ENCODE measurements around the gene DUSP2.

Gene DUSP2

GRCh38 chr2:96184989-96185388 lies 39.7 kb upstream of the DUSP2 start:
- POLR2A ChIA-PET (ENCODE audit: low non-redundant PET): no interaction called here
- H3K27ac ChIP-seq: no peak overlapping the region
- DNase-seq (ENCODE audit: low spot score): no peak
- TF ChIP-seq CTCF (conservative IDR thresholded peaks at IDR 0.05; ENCODE audit: low read depth): no peak
- CTCF ChIA-PET: interaction anchor here (0.6 kb wide), 1 partner anchor 75 kb away, joined by 3 read pairs; no protein-coding TSS in a partner anchor

DNA sequence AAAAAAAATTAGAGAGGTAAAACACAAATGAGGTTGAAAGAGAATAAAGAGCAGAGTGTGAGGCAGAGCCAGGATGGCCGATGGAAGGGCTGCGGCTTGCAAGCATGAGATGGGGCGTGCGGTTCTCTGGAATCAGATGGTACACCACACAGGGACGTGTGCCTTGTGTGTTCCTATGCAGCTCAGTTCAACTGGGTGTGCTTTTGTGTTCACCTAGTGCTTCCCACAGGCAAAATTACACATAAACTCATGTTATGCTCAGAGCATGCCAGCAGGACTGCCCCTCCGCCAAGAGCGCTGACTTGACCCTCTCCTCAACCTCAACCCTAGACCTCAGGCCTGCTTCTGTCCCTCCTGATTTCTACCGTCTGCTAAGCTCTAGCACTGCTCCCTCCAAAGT lies 38.9 kb upstream of the DUSP2 start:
- DNase-seq (ENCODE audit: low spot score): no peak
- CTCF ChIA-PET: interaction anchor here (0.6 kb wide), 1 partner anchor 76 kb away, joined by 3 read pairs; no protein-coding TSS in a partner anchor
- POLR2A ChIA-PET (ENCODE audit: low non-redundant PET): interaction anchor here (0.7 kb wide), 1 partner anchor 21 kb away, joined by 5 read pairs; no protein-coding TSS in a partner anchor
- H3K27ac ChIP-seq: no peak overlapping the region
- TF ChIP-seq CTCF (conservative IDR thresholded peaks at IDR 0.05; ENCODE audit: low read depth): no peak

DNA sequence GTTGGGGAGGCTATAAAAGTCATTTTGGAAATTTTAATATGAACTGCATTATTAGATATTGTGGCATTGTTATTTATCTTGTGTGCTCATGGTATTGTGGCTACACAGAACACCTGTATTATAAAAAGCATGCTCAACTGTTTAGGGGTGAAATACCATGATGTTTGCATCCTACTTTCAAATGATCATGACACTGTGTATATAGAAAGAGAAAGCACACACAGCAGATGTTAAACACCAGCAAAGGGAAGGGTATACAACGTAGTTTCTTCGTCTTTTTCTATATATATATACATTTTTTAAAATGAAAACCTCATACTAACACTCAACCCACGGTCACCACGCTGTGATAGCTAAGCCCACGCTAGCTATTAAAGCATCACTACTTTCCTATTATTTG lies 36.3 kb upstream of the DUSP2 start:
- TF ChIP-seq CTCF (conservative IDR thresholded peaks at IDR 0.05; ENCODE audit: low read depth): no peak
- POLR2A ChIA-PET (ENCODE audit: low non-redundant PET): no interaction called here
- DNase-seq (ENCODE audit: low spot score): no peak
- CTCF ChIA-PET: interaction anchor here (1.3 kb wide), 1 partner anchor 78 kb away, joined by 3 read pairs; no protein-coding TSS in a partner anchor
- H3K27ac ChIP-seq: no peak overlapping the region

DNA sequence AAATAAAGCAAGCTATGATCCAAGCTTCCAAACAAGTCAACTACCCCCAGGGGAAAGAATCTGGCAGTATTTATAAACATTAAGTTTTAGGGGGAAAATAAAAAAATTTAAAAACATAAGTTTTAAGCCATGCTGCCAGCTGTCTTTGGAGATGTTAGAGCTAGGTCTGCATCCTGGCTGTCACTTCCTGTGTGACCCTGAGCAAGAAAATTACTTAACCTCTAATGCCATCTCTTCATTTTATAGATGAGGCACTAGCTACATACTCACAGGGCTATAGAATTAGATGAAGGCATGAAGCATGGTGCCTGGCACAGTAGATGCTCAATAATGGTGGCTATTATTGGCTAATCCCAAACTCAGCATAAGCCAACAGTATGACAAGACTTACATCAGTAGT lies 35.3 kb upstream of the DUSP2 start:
- ChIA-PET CTCF (no interaction called here), POLR2A (ENCODE audit: low non-redundant PET) (no interaction called here)
- no peak overlapping the region for H3K27ac ChIP-seq
- no peak for DNase-seq (ENCODE audit: low spot score)
- no peak for TF ChIP-seq CTCF (conservative IDR thresholded peaks at IDR 0.05; ENCODE audit: low read depth)

- no peak for DNase-seq (ENCODE audit: low spot score)
- H3K27ac ChIP-seq: no peak overlapping the region
- ChIA-PET POLR2A (ENCODE audit: low non-redundant PET) (no interaction called here), CTCF (no interaction called here)
- TF ChIP-seq CTCF (conservative IDR thresholded peaks at IDR 0.05; ENCODE audit: low read depth): no peak
Measured at GRCh38 chr2:96180002-96180401, 34.8 kb upstream of the DUSP2 start.

DNA sequence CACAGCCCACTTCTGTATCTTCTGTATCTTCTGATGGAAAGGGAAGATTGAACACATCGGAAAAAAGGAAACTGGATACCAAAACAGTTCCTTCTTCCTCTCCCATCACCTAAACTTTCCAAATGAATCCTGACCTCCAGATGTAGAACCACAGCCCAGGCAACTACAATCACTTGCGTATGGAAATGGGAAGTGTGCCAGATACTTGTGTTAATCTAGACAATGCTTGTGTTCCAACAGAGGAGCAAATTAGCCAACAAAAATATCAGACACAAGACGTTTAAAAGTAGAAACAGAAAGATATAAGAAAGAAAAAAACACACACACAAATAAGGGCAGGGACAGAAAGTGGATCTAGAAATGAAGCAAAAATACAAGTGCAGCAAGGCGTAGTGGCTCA lies 31.4 kb upstream of the DUSP2 start:
- ChIA-PET CTCF (no interaction called here), POLR2A (ENCODE audit: low non-redundant PET) (no interaction called here)
- no peak for DNase-seq (ENCODE audit: low spot score)
- no peak for TF ChIP-seq CTCF (conservative IDR thresholded peaks at IDR 0.05; ENCODE audit: low read depth)
- H3K27ac ChIP-seq: no peak overlapping the region

DNA sequence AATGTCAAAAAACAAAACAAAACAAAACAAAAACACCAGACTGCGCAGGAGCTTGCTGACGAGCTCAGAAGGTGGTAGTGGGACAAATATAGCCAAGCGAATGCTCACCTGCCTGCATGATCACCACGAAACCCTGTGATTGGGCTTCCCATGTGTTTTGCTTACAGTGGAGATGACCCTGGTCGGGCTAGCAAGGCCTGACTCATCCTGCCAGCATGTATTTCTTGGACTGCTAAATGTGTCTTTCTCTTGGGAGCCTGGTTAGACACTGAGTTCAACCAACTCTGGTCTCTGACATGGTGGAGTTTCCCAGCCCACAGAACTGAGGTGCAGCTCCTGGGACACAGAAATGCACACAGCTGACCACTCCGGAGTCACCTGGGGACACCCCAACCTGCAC lies 30.7 kb upstream of the DUSP2 start:
- CTCF ChIA-PET: interaction anchor here (2.6 kb wide), 1 partner anchor 153 kb away, joined by 20 read pairs; no protein-coding TSS in a partner anchor

More for the DNA sequence above, 30.7 kb upstream of the DUSP2 start:
- POLR2A ChIA-PET (ENCODE audit: low non-redundant PET): no interaction called here
- H3K27ac ChIP-seq: no peak overlapping the region
- DNase-seq (ENCODE audit: low spot score): no peak
- TF ChIP-seq CTCF (conservative IDR thresholded peaks at IDR 0.05; ENCODE audit: low read depth): no peak
